GM11168 (cell line): ENCODE data around the gene IL12B.
"Not testable (repeated sequence)": the region's sequence is repeated elsewhere in the genome, so short reads cannot be mapped to it uniquely, and the experiment has no call there.

Experiments
- in situ Hi-C: fragments of 300-500 bp; cut with MboI; formaldehyde crosslinking; loops from one replicate; pipeline ENCODE4 v1.12.0; 2022; ENCODE audit warnings: low sequenced_read_pairs; ENCODE audit not compliant: unreplicated experiment

Gene IL12B

DNA sequence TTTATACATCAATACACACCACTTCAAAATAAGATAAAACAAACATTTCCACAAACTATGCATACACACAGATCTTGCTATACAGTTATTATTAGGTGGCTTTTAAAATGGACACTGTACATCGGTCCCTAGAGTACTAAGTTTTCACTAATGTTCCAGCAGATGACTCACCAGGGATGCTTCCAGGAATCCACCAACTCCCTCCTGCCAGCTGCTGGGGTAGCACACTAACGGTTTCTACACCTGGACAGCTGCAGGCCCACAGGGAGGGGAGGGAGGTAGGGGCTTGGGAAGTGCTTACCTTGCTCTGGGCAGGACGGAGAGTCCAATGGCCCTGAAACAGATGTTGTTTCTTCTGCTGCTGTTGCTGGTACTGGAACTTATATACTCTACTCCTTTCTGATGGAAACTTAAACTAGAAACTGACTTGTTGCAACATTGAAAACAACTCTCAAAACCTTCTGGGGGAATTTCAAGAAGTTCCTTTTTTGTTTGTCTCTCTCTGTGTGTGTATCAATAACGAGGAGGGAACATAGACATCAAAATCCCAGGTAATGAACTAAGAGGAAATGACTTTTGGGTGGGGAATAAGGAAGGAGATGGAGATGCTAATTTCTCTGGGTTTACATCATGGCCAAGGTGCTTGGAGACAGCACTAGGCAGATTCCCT is at the start of gene IL12B:
TSS of gene IL12B (minus strand) at position 357 of the 670 bp plus-strand sequence. CDS start 3,705 bp downstream, outside the sequence.
- in situ Hi-C loops: no loop called here

DNA sequence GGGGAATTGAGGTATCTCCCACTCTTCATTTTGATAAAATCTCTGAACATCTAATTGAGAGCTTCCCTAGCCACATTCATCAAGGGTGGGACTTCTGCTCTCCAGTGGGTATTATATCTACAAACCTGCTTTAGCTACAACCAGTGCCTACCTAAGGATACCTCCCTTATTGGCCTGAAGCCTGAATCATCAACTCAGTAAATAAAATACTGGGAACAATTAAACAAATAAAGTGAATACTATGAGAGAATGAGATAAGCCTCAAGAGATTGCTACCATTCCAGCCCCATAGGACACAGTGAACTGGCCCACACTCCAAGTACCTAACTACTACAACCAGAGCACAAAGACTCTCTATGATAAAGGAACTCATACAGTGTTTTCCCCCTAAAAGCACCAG is 47.4 kb upstream of the IL12B start:
- in situ Hi-C loops: no loop called here

DNA sequence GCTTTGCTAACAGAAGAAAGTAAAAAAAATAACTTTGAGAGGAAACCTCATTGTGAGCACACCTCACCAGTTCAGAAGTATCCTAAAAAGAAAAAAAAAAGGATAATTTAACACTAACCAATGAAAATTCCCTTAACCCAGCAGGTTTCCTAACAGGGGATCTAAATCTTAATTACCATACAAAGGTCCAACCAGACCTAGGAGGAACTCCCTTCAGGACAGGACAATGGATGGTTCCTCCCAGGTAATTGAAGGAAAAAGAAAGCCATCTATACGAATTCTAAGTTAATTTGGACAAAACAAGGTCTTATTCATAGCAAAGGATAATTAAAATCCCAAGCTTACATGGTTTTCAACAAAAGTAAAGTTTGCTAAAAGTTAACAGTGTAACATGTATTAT is 37.6 kb upstream of the IL12B start:
- in situ Hi-C loops: not testable (repeated sequence)

DNA sequence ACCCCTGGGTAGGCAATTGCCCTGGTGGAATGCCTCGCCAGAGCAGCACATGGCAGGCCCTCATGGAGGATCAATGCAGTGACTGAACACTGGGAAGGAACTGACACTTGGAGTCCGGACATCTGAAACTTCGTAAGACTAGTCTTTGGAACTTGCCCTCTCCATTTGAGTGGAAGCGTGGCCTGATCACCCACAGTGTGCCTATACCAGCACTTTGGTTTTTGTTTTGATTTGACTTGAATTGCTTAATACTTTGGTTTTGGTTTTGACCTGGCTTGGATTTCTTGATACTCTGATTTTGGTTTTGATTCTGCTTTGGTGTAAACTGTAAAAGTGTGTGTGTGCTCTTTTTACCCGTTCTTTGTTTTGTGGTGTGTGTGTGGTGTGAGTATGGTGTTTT is 36.5 kb upstream of the IL12B start:
- in situ Hi-C loops: not testable (repeated sequence)

DNA sequence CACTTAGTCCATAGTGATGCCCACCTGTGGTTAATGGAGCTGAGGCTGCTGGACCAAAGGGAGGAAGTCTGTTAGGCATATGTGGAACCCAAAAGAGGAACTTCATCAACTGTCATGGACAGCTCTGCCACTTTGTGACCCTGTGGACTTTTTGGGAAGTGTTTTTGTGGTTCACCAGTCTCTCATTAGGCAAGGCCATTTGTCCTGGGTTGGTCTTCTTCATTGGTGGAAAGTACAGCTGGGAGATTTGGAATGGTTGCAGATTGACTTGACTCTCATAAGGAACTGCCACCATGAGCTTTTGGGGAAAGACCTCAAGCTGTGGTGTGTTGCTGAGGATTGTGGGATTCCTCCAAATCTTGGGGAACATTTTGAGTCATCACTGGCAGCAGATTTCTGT is 31.9 kb upstream of the IL12B start:
- in situ Hi-C loops: no loop called here

DNA sequence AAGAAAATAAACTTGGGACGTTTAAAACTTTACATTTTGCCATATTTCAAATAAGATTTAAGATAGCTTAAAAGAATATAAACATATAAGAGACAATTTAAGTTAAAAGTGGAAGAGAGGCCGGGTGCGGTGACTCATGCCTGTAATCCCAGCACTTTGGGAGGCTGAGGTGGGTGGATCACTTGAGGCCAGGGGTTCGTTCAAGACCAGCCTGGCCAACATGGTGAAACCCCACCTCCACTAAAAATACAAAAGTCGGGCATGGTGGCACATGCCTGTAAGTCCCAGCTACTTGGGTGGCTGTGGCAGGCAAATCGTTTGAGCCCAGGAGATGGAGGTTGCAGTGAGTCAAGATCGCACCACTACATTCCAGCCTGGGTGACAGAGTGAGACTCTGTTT is 29.6 kb upstream of the IL12B start:
- in situ Hi-C loops: not testable (repeated sequence)

DNA sequence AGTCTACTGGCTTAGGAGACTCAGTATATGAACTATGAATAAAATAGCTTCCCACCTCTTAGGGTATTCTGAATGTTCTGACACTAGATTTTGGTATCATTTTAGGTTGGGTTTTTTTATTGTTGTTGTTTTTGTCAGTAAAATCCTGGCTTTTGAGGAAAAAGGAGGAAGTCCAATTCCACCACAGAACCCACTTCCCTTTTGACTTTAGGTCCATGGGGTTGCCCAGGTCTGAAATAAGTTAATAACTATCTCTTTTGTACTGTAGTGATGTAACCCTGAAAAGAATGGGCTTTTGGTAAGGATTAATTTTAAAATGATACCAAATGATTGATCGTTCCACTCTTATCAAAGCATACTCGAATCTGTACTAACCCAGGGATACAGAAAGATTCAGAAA is 29.1 kb upstream of the IL12B start:
- in situ Hi-C loops: no loop called here

DNA sequence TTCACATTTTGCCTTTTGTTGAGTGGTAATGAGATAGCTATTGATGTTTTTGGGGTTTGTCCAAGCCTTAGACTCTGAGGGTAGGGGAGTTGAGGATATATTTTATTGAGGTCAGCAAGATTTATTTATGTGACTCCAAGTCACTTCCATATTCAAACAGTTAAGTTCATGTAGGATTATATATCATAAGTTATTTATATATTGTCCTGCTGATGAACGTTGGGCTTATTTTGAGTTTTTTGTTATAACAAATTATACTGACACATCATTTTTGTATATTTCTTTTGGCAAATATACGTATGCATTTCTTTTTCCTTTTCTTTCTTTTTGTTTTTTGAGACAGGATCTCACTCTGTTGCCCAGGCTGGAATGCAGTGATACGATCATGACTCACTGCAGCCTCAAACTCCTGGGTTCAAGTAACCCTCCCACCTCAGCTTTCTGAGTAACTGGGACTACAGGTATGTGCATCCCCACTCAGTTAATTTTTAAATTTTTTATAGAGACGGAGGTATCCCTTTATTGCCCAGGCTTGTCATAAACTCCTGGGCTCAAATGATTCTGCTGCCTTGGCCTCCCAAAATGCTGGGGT is 23.5 kb upstream of the IL12B start:
- in situ Hi-C loops: no loop called here

DNA sequence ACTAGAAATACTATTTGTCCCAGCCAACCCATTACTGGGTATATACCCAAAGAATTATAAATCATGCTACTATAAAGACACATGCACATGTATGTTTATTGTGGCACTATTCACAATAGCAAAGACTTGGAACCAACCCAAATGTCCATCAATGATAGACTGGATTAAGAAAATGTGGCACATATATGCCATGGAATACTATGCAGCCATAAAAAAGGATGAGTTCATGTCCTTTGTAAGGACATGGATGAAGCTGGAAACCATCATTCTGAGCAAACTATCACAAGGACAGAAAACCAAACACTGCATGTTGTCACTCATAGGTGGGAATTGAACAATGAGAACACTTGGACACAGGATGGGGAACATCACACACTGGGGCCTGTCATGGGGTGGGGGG is 20.4 kb upstream of the IL12B start:
- in situ Hi-C loops: not testable (repeated sequence)

DNA sequence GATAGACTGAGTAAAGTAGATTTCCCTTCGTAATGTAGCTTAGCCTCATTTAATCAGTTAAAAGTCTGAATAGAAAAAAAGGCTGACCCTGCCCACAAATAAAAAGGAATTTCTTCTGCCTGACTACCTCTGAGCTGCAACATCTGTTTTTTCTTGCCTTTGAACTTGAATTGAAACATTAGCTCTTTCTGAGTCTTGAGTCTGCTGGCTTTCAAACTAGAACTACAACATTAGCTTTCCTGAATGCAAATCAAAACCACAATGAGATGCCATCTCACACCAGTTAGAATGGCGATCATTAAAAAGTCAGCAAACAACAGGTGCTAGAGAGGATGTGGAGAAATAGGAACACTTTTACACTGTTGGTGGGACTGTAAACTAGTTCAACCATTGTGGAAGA is 19.9 kb upstream of the IL12B start:
- in situ Hi-C loops: not testable (repeated sequence)

DNA sequence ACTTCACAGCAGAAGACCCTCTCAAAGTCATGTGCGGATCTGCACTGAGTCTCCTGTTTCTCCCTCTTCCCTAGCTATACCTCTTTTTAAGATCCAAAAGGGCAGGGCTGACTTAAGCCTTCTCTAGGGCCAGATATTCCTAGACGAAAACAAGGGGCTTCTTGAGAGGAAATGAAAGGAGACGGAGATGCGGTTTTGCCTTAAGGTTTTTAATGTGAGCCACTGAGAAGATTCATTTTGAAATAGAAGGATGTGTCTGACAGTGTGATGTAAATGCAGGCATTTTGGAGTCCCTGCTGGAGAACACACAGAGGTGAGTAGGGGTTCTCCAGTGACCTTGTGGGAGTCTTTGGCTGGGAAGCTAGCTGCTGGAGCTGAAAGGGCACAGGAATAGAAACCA is 15.6 kb upstream of the IL12B start:
- in situ Hi-C loops: no loop called here

DNA sequence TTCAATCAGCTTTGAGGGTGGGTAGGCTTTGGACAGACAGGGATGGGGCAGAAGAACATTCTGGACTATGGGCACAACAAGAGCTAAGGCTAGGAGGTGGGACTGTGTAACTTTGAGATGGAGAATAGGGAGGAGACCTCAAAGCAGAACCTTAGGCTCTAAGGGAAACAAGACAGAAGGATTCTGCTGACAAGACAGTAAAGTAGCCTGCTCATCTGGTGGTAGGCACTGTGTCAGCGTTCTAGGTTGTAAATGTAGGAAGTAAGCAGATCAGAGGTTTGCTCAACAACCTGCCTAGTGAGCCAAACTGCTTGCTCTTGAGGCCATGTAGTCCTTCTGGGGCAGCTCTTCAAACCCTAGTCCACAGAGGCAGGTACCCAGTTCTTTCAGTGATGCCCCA is 15.0 kb upstream of the IL12B start:
- in situ Hi-C loops: no loop called here

DNA sequence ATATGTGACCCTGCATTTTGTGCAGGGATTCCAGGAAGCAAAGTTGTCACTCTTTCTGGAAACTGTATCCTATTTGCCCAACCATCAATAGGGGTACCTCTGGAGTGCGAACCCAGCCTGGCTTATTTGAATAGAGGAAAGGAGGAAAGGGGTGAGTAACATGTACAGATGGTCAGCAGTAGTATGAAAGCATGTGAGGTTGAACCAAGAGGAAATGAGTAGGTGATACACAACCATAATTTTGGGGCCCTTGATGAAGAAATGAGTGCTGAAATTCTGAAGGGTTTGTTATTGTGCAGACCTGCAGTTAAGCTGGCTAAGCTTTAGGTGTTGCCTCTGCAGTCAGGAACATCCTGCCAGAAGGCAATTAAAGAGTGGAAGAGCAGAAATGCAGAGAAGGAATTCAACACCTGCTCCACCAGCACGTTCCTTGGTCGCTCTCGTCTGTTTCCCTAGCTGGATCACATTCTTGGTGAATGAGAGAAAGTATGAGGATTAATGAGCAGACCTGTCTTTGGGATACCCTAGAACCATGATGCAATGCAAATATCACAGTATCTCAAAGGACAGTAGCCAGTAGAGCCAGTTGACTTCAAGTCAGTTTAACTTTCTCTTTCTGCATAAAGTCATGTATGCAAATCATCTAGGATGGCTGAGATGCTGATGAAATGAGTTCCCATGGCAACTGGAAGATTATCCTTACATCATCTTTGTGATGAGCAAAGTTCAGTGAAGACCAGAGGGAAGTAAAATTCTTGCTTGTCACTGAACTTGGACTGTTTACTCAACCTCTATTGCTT is 13.2 kb upstream of the IL12B start:
- in situ Hi-C loops: no loop called here

DNA sequence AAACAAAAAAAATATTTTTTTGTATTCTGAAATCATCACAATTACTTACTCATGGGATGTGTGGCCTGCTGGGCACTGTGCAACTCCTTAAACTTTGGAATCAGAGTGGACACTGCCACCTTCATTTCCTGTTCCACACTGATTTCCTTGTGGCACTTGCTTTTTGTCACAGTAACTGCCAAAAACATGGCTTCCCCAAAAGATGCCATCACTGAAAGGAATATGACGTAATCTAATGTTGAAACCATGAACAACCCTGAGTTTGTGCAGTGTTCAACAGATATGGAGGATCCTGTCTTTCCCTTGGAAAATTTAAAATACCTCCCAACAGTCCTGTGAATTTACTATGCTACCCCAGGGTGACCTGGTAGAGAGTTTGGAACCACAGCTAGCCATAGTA is 12.6 kb upstream of the IL12B start:
- in situ Hi-C loops: no loop called here

DNA sequence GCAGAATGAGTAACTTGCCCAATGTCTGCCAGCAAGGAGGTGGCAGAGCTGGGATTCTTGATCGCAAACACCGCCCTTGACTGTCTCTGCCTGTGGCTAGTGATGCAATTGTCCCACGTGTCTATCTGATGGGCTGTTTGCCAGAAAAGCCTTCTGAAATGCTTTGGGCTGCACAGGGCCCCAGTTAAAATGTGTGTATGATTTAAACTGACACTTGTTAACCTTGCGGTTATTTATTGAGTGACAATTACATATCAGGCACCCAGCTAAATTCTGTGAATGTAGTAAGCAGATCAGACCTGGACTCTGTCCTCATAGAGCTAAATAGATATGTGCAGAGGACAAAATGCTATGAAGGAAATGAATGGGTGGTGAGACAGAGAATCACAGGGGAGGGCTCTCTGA is 11.6 kb upstream of the IL12B start:
- in situ Hi-C loops: no loop called here

DNA sequence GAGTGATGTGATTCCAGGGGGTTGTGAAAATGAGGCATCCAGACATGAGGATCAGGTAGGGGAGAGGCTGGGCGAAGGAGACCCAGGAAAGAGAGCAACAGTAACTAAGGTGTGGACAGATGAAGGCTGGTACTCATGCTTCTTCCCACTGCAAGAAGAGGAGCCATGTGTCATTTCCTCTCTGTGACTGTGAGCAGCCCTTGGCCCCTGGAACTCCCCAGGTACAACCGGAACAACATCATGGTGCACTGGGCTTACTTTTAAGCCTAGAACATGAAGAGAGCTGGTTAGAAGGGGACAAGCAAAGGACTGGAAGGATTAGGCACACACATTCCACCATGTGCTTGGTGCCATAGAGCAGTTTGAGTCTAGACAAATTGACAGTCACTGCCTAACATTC is 10.9 kb upstream of the IL12B start:
- in situ Hi-C loops: no loop called here

DNA sequence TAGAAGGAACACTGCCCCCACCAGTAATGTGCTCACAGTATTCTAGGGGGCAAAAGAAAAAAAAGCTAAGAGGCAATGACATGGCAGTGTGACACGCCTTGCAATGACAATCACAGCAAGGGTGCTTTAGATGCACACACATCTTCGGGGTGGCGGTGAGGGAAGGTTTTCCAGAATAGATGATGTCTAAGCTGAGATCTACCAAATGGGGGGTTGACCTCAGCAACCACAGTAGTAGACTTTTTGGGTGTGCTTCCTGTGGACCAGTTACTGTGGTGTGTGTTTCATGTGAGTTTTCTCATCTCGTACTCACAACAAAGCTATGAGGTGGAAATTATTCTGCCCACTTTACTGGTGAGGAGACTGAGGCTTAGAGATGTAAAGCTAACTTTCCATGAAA is 10.2 kb upstream of the IL12B start:
- in situ Hi-C loops: no loop called here

DNA sequence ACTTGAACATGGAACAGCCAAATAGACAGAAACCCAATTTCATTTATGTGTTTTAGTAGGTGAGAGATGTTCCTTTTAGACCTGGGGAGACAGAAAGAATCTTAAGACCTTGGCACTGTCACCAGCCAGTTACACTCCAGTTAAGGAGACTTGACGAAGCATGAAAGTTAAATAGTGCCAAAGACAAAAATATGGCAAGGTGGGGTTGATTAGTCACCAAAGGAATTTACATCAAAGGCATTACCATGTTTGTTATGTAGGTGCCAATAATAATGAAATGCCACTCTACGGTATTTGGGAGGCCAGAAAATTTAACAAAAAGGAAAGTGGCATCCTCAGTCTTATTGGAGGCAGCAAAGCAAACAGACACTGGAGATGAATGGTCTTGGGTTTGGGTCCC is 9.2 kb upstream of the IL12B start:
- in situ Hi-C loops: no loop called here

DNA sequence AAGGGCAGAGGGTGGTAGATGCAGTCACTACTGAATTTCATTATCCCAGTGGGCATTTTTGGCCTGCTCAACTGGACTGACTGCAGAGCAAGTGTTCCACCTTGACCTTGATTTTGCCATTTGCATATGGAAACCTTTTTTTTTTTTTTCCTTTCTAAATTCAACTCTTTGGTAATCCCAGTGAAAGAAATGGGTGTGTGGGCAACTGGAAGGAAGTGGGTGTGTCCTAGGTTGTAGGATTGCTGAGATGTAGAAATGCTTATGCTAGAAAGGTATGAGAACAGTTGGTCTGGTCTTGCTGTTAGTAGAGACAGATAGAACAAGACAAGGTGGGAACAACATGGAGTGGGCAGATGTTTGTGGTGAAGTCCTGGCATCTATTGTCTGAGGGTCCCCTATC is 7.8 kb upstream of the IL12B start:
- in situ Hi-C loops: no loop called here

DNA sequence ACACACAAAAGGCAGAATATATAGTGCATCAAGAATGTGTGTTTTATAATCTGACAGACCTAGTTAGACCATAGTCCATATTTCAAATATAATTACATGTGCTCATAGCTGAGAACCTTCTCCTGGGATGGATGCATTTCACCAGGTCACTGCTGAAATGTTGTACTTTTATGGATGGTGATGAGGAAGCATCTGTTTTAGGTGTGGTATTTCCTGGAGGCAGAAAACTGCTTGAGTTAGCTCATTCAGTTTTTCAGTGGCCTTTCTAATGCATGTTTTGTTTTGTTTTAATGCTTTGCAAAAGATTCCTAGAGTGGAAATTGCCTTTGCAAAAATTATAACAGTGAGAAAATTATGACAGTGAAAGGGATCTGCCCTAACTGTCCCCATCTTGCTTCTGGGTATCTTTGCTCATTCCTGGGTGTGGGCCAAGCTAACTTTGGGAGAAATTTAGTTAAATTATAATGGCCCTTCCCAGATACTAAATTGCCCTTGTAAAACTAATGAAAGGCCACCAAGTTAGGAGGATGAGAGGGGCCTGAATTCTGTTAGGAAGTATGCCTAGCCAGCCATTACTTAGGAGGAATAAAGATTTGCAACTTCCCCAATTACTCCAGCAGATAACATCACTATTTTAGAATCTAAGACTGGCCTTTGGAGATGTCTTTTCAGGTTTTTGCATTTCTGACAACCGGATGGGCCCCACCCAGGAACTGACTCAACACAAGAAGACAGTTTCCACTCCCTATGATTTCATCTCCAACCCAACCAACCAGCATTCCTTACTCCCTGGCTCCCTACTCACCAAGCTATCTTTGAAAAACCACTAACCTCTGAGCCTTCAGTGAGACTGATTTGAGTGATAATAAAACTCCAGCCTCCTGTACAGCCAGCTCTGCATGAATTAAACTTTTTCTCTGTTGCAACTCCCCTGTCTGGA is 7.0 kb upstream of the IL12B start:
- in situ Hi-C loops: no loop called here
